ENCODE results near the gene OR1L8.

DNA sequence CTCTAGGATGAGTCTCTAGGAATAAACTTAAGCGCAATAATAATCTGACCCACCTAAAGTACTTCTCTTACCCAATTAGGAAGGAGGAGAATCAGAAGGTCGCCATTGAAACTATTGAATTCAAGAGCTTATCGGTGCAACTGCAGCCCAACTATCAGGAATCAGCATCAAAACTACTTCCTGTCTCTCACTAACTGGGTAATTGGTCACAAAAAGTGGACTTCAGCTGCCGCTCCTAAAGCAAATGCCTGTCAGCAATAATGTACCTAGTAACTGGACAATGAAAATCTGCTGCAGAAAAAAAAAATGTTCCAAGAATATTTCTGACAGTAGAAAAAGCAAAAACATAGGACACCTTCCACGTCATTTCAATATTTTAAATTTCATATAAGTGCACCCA is 3.3 kb downstream of the OR1L8 start:
- TF ChIP-seq POLR2A (IDR thresholded peaks at IDR 0.05; ENCODE audit: low read depth, low read length), result no peak
- TF ChIP-seq EZH2 (IDR thresholded peaks at IDR 0.05; ENCODE audit: borderline replicate concordance, low read depth, low read length, severe bottlenecking), result no peak
- TF ChIP-seq, protein P1, sequence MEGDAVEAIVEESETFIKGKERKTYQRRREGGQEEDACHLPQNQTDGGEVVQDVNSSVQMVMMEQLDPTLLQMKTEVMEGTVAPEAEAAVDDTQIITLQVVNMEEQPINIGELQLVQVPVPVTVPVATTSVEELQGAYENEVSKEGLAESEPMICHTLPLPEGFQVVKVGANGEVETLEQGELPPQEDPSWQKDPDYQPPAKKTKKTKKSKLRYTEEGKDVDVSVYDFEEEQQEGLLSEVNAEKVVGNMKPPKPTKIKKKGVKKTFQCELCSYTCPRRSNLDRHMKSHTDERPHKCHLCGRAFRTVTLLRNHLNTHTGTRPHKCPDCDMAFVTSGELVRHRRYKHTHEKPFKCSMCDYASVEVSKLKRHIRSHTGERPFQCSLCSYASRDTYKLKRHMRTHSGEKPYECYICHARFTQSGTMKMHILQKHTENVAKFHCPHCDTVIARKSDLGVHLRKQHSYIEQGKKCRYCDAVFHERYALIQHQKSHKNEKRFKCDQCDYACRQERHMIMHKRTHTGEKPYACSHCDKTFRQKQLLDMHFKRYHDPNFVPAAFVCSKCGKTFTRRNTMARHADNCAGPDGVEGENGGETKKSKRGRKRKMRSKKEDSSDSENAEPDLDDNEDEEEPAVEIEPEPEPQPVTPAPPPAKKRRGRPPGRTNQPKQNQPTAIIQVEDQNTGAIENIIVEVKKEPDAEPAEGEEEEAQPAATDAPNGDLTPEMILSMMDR (IDR thresholded peaks at IDR 0.05; ENCODE audit: extremely low read depth in 1 of 2, insufficient read depth in 1 of 2, low read depth in 1 of 2, low read length in 2 of 2), result no peak
- TF ChIP-seq, protein P2, sequence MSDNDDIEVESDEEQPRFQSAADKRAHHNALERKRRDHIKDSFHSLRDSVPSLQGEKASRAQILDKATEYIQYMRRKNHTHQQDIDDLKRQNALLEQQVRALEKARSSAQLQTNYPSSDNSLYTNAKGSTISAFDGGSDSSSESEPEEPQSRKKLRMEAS (IDR thresholded peaks at IDR 0.05; ENCODE audit: insufficient read depth, insufficient read length), result no peak
- no peak for TF ChIP-seq POLR2AphosphoS5 (IDR thresholded peaks at IDR 0.05; ENCODE audit: insufficient read depth, low read depth, low read length)

All from endothelial cell of umbilical vein (primary cell).